GM18861 (cell line): ENCODE data around the gene PPP6R2.
"Not testable (repeated sequence)": the region's sequence is repeated elsewhere in the genome, so short reads cannot be mapped to it uniquely, and the experiment has no call there.

Experiments
- ATAC-seq: cut with Tn5 transposase; IDR thresholded peaks from one replicate; pipeline ENCODE4 v1.9.1; 2021; ENCODE audit not compliant: unreplicated experiment

Gene PPP6R2

GRCh38 chr22:50317674-50318073, 25.5 kb upstream of the PPP6R2 start:
- ATAC-seq = no peak

GRCh38 chr22:50318356-50318697, 24.8 kb upstream of the PPP6R2 start:
- no peak for ATAC-seq

- ATAC-seq = no peak
These were observed 24.3 kb upstream of the PPP6R2 start for GRCh38 chr22:50318698-50319411.

DNA sequence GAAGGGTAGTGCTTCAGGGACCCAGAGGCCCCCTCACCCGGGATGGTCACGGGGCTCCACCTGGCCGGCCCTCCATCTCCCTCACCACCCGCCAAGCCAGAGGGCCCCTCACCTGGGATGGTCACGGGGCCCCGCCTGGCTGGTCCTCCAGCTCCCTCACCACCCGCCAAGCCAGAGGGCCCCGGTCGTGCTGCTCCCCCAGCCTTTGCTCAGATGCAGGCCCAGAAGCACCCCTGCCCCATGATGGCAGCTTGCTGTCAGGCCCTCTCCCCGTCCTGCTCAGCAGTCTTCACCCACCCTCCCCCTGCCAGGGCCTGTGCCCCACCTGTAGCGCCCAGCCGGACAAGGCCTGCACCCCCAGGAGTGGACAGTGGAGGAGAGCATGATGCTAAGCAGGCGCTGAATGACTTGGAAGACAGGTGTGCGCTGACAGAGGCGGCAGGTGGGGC, 23.6 kb upstream of the PPP6R2 start:
- ATAC-seq = no peak

DNA sequence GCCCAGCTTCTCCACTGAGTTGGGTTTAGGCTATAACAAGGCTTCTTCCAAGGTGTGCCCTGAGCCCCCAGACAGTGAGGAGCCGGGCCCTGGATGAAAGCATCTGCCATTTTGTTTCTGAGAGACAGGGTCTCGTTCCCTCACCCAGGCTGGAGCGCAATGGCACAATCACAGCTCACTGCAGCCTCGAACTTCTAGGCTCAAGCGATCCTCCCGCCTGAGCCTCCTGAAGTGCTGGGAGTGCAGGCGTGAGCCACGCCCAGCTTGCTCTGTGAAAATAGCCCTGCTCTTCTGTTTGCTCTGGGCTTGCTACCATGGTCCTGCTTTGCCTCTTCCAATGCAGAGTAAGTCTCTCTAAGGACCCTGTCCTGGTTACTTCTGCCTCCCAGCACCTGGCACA, 23.0 kb upstream of the PPP6R2 start:
- ATAC-seq = no peak

DNA sequence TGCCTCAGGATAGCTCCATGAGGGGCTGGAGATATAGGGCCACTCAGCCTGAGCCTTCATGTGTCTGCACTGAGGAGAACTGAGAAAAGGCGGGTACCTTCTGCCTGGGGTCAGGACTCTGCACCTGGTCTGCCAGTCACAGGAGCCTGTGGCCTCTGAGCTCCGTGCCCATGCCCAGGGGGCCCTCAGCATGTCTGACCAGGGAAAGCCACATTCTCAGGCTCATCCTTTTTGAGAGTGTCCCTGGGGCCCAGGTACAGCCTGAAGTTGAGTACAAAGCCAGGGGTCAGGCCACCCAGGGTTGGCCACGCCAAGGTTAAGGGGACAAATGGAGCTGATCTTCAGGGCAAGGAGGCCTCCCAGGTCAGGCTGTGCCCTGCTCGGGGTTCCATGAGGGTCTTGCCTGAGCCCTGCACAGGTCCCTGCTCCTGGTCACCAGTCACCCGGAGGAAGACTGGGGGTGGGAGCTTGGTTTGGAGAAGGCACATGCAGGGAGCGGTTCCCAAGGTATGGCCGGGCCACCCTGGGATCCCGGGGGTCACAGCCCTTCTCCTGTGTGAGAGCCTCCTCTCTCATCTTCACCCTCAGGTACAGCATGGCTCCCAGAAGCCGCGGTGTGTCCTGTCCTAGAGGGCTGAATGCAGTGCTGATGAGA, 22.3 kb upstream of the PPP6R2 start:
- ATAC-seq = no peak

DNA sequence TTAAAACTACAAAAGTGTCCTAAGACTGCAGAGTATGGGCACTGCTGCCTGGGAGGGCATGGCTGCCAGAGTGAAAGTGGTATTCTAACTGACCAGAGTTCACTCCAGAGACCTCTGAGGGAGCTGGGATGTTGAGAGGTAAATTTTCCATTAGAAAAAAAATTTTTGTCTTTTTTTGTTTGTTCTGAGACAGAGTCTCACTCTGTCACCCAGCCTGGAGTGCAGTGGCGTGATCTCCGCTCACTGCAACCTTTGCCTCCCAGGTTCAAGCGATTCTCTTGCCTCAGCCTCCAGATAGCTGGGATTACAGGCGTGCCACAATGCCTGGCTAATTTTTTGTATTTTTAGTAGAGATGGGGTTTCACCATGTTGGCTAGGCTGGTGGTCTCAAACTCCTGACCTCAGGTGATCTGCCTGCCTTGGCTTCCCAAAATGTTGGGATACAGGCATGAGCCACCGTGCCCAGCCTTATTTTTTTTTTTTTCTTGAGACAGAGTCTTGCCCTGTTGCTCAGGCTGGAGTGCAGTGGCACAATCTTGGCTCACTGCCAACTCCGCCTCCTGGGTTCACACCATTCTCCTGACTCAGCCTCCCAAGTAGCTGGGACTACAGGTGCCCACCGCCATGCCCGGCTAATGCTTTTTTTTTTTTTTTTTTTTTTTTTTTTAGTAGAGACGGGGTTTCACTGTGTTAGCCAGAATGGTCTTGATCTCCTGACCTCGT, 20.6 kb upstream of the PPP6R2 start:
- ATAC-seq = not testable (repeated sequence)

- ATAC-seq = no peak
These were observed 19.2 kb upstream of the PPP6R2 start for GRCh38 chr22:50323900-50324299.

DNA sequence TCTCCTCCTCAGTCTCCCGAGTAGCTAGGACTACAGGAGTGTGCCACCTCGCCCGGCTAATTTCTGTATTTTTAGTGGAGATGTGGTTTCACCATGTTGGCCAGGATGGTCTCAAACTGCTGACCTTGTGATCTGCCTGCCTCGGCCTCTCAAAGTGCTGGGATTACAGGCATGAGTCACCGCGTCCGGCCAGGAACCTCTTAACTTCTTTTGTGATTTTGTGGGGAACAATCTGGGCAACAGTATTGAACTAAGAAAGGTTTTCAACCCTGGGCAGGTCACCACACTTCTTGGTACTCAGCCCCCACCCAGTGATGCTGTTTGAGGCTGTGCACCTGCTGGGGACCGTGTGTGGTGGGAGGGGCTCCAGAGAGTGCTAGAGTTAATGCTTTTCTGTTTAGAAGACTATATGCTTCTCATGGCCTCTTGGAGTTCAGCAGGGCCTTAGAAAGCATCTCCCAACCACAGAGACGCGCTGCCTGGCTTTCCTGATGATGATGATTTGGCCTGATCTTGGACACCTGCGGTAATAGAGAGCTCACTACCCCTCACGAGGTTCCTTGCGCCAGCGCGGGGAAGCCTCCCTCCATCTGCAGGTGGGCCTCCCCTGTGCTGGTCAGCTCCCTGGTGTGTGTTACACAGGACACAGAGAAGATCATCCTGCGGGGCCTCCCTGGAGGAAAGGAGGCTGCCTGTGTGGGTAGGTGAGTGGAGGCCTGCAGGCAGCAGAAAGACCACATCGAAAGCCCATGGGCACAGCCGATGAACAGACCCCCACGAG, 17.5 kb upstream of the PPP6R2 start:
- ATAC-seq = no peak

DNA sequence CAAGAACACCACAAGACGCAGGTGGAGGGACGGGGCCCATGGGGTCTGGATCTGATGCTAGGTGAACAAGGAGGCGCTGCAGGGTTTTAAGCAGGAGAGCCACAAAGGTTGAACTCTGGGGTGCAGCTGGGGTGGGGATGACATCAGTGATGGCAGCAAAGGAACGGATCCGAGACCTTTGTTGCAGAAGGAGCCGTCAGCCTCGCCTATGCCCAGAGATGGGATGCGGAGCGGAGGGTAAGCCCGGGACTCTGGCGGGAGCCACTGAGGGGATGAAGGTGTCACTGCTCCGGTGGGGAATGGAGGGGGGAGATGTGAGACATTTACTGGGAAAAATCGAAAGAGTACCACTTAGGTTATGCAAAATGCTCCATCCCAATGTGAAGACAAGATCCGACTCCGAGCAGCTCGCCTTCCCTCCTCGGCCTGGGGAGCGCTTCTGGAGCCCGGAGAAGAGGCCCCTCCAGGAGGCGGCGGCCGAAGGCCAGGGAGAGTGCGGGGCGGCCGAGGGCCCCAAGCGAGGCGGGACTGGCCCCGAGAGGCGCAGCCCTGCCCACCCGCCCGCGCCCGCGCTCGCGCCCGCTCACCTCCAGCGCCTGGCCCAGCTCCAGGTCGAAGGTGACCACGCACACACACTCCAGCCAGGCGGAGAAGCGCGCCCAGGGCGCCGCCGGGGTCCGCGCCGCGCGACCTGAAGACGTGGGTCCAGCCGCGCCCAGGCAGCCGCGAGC, 16.7 kb upstream of the PPP6R2 start:
- ATAC-seq = peak; percentile 11

DNA sequence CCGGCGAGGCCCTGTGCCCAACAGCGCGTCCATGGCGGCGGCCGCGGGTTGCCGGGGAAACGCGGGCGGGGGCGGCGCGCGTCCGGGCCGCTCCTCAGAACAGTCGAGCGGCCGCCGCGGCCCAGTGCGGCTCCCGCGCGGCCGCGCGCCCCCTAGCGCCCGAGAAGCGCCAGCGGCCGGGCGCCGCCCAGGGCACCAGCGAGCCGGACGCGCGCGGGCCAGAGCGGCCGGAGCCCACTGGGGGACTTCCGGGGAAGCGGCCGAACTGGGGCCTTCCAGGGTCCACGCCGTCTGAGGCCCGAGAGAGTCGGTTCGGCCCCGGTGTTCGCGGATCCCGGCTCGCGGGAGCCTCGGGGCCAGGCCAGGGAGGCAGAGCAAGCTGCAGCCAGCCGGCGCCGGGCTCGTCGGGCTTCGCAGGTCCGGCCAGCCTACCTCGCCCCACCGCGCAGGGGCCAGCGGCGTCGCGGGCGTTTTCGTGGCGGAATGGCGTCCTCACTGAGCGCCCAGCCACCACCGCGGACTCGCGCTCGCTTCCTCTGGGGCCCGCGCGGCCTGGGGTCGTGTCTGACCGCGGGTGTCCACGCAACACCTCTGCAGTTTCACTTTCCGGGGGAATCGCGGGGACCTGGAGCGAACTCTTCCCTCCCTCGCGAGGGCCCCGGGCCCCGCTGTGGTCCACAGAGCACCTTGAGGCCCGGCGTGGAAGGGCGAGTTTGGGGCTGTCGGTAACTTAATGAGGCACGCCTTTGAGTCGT, 16.0 kb upstream of the PPP6R2 start, which contains the start of gene DENND6B:
TSS of gene DENND6B (minus strand) at position 57 of the 755 bp plus-strand sequence. CDS start at position 33, 24 bp downstream.
- peak; percentile 64 for ATAC-seq

DNA sequence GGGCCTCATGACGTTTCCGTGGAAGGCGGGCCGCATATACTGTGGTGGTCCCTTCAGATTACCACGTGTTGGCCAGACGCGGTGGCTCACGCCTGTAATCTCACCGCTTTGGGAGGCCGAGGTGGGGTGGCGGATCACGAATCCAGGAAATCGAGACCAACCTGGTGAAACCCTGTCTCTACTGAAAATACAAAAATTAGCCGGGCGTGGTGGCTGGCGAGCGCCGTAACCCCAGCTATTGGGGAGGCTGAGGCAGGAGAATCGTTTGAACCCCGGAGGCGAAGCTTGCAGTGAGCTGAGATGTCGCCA, 15.5 kb upstream of the PPP6R2 start:
- no peak for ATAC-seq

- no peak for ATAC-seq
These were observed 13.9 kb upstream of the PPP6R2 start for GRCh38 chr22:50329236-50329635.

- not testable (repeated sequence) for ATAC-seq
These were observed 8.7 kb upstream of the PPP6R2 start for GRCh38 chr22:50334433-50334832.

- no peak for ATAC-seq
These were observed 5.7 kb upstream of the PPP6R2 start for GRCh38 chr22:50337262-50338041.

GRCh38 chr22:50338042-50338573, 5.0 kb upstream of the PPP6R2 start:
- ATAC-seq = no peak

- ATAC-seq = no peak
These were observed 4.2 kb upstream of the PPP6R2 start for GRCh38 chr22:50338860-50339462.
